Coronary artery (tissue), 2 donors: ENCODE measurements around the gene GJC1.

Experiments used
- DNase-seq: peaks from one replicate; pipeline ENCODE4 v3.0.0-alpha.2; 2017; ENCODE audit warnings: low spot score
- H3K27ac ChIP-seq, 2 donors: fragments of 200-600 bp; sonication (generic); one replicate each; pipeline ENCODE4 v1.5.1; 2016 to 2019
- H3K4me3 ChIP-seq: fragments of 200-600 bp; sonication (generic); 2 replicates; pipeline ENCODE4 v1.5.1; 2016; ENCODE audit warnings: mild to moderate bottlenecking, moderate library complexity
- TF ChIP-seq, protein P1 (sequence below): fragments of 200-600 bp; sonication (generic); IDR thresholded peaks from one replicate; pipeline ENCODE4 v1.5.1; 2019; ENCODE audit warnings: antibody characterized with exemption

GJC1 gene

DNA sequence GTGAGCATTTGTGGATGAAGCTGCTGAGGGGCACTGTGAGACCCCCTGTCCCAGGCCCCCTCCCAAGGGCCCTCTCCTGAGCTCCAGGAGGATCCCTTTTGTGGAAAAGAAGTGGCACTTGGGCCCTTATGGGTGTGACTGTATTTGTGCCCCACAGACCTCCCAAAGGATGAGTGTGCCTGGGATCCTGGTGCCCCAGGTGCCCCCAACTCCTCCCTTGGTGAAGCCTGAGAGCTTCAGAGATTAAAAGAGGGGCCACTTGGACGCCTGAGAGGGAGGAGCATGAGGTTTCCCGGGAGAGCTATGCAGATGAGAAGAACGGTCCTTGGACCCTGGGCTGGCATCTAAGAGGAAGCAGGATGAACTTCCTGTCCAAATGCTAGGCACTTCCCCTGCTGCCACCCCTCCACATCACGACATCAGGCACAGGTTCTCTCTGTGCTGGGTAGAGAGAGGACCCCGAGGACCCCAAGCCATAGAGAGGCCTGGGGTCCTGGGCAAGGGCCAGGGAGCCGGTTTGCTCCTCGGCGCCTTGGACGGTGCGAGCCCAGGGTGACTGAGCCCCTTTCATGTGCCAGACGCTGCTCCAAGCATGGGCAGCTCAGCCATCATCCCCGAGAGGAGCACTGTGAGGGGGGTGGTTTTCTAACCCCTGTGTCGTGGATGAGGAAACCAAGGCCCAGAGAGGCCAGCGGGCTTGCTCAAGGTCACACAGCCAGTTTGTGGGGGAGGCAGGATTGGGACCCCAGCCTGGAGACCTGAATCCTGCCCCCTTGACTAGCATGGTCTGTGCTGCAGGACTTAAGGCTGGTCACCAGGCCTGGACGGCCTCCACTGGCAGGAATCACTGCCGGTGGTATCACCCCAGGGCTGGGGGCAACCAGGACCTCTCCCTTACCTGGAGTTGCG lies 76.9 kb downstream of the GJC1 start:
- no peak for DNase-seq
- TF ChIP-seq, protein P1, sequence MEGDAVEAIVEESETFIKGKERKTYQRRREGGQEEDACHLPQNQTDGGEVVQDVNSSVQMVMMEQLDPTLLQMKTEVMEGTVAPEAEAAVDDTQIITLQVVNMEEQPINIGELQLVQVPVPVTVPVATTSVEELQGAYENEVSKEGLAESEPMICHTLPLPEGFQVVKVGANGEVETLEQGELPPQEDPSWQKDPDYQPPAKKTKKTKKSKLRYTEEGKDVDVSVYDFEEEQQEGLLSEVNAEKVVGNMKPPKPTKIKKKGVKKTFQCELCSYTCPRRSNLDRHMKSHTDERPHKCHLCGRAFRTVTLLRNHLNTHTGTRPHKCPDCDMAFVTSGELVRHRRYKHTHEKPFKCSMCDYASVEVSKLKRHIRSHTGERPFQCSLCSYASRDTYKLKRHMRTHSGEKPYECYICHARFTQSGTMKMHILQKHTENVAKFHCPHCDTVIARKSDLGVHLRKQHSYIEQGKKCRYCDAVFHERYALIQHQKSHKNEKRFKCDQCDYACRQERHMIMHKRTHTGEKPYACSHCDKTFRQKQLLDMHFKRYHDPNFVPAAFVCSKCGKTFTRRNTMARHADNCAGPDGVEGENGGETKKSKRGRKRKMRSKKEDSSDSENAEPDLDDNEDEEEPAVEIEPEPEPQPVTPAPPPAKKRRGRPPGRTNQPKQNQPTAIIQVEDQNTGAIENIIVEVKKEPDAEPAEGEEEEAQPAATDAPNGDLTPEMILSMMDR: no peak
- no peak overlapping the region for H3K27ac ChIP-seq
- H3K4me3 ChIP-seq: no peak overlapping the region

- Histone ChIP-seq H3K4me3 (no peak overlapping the region), H3K27ac (no peak overlapping the region)
- TF ChIP-seq, protein P1: no peak
- DNase-seq: no peak
Observed at GRCh38 chr17:44751806-44752205, 78.3 kb downstream of the GJC1 start.

- DNase-seq: no peak
- Histone ChIP-seq H3K4me3 (no peak overlapping the region), H3K27ac (no peak overlapping the region)
- TF ChIP-seq, protein P1: no peak
Observed at GRCh38 chr17:44751331-44751730, 78.8 kb downstream of the GJC1 start.

DNA sequence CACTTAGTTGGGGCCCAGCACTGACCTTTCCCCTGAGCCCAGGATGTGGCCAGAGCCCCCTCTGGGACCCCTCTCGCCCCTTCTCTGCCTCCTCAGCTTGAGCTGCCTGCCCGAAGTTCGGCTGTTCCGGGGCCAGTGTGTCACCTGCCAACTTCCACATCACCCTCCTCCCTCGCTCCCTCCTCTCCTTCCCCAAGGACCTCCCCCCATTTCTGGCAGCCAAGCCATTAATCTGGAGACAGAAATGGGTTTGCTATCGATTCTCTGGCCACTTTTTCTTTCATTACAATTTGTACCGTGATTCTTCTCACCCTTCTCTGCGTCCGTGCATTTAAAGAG lies 80.1 kb downstream of the GJC1 start:
- Histone ChIP-seq H3K4me3 (peak overlapping the region; percentile 51), H3K27ac (peak overlapping the region in 1 of 2 donors; percentile 42)
- TF ChIP-seq, protein P1: no peak
- DNase-seq: no peak

DNA sequence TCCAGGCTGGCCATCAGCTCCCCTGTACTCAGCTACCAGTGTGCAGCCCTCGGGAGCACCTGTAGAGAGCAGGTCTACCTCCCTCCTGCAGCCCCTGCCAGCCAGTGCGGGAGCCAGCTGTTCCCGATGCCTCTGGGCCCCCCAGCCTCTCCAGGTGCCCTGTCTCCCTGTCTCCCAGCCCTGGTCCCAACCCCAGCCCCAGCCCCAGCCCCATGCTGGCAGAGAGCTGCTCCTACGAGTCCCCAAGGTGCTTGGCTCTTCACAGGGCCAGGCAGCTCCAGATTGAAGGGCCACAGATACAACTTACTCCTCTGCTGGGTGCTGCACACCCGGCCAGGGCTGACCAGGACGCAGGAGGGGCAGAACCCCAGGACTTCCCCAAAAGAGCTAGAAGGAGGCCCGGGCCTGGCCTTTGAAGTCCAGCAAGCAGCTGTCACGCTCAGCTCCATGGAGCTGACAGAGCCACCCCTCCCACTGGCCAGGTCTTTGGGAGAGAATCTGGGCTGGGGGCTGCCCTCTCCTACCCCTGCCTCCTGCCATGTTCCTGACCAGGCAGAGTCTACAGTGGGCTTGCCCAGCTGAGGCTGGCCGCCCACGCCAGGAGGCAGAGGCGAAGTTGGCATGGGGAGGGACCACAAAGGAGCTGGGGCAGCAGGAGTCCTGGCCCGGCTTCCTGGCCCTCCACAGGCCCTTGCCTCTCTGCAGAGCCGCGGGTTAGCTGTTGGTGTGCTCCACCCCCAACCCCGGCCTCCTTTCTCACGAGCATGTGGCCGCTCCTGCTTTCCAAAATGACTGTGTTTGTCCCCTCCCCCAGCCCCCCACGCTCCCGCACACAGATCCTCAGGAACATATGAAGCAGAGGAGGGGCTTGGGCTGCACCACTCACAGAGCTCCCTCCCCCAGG lies 80.8 kb downstream of the GJC1 start:
- H3K27ac ChIP-seq: peak overlapping the region in 1 of 2 donors; percentile 42
- DNase-seq: no peak
- peak overlapping the region; percentile 51 for H3K4me3 ChIP-seq

More for the DNA sequence above, 80.8 kb downstream of the GJC1 start:
- TF ChIP-seq, protein P1: no peak
